Measurements from ENCODE around the gene PAM16.

PAM16 gene

DNA sequence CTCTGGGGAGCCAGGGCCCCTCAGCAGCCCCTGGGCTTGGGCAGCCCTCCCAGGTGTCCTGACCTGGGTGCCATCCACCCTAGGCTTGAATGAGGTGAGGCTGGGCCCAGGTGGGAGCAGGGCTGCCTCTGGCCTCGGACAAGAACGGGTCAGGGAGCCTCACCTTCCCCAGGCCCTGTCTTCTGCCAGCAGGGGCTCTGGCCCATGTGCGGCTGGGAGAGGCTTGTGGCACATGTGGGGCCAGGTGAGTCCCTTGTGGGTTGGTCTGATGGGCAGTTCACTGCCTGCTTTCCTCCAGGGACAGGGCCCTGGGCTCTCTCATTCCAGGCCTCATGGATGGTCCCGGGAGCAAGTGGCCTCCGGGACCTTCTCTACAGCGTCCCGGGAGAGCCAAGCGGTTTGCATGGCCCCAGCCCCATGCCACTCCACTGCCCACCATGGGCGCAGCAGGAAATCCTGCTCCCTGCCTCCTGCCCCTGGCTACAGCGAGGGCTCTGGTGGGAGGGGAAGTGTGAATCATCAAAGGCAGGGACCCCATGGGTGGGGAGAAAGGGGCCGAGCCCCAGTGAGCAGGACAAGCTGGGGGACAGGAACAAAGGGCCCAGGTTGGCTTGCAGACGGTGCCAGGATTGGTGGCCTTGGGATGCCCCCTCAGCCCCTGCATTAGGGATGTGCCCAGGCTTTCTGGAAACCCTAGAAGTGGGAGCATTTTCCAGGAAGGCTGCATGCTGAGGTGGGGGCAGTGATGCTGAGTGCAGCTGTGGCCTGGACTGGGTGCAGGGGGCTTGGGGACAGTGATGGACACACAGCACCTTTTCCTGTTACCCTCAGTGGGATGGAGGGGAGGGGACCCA, 32.7 kb upstream of the PAM16 start:
- DNase-seq (ENCODE audit: low spot score) (no peak), FAIRE-seq (no peak)

DNA sequence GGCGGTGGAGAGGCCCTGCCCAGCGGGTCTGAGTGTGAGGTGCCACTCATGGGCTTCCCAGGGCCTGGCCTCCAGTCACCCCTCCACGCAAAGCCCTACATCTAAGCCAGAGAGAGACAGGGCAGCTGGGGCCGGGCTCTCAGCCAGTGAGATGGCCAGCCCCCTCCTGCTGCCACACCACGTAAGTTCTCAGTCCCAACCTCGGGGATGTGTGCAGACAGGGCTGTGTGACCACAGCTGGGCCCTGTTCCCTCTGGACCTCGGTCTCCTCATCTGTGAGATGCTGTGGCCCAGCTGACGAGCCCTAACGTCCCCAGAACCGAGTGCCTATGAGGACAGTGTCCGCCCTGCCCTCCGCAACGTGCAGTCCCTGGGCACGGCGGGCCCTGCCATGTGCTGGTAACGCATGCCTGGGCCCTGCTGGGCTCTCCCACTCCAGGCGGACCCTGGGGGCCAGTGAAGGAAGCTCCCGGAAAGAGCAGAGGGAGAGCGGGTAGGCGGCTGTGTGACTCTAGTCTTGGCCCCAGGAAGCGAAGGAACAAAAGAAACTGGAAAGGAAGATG, 31.8 kb upstream of the PAM16 start:
- no peak for DNase-seq (ENCODE audit: low spot score)
- no peak for FAIRE-seq

DNA sequence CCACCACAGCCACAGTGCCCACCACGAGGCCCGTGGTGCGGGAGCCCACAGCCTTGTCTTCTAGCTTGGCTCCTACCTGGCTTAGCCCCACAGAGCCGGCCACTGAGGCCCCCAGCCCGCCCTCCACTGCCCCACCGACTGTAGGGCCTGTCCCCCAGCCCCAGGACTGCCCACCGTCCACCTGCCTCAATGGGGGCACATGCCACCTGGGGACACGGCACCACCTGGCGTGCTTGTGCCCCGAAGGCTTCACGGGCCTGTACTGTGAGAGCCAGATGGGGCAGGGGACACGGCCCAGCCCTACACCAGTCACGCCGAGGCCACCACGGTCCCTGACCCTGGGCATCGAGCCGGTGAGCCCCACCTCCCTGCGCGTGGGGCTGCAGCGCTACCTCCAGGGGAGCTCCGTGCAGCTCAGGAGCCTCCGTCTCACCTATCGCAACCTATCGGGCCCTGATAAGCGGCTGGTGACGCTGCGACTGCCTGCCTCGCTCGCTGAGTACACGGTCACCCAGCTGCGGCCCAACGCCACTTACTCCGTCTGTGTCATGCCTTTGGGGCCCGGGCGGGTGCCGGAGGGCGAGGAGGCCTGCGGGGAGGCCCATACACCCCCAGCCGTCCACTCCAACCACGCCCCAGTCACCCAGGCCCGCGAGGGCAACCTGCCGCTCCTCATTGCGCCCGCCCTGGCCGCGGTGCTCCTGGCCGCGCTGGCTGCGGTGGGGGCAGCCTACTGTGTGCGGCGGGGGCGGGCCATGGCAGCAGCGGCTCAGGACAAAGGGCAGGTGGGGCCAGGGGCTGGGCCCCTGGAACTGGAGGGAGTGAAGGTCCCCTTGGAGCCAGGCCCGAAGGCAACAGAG, 31.0 kb upstream of the PAM16 start:
- DNase-seq (ENCODE audit: low spot score): no peak
- no peak for FAIRE-seq

DNA sequence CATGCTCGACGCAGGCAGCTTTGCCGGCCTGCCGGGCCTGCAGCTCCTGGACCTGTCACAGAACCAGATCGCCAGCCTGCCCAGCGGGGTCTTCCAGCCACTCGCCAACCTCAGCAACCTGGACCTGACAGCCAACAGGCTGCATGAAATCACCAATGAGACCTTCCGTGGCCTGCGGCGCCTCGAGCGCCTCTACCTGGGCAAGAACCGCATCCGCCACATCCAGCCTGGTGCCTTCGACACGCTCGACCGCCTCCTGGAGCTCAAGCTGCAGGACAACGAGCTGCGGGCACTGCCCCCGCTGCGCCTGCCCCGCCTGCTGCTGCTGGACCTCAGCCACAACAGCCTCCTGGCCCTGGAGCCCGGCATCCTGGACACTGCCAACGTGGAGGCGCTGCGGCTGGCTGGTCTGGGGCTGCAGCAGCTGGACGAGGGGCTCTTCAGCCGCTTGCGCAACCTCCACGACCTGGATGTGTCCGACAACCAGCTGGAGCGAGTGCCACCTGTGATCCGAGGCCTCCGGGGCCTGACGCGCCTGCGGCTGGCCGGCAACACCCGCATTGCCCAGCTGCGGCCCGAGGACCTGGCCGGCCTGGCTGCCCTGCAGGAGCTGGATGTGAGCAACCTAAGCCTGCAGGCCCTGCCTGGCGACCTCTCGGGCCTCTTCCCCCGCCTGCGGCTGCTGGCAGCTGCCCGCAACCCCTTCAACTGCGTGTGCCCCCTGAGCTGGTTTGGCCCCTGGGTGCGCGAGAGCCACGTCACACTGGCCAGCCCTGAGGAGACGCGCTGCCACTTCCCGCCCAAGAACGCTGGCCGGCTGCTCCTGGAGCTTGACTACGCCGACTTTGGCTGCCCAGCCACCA, 30.2 kb upstream of the PAM16 start:
- DNase-seq (ENCODE audit: low spot score): no peak
- no peak for FAIRE-seq

DNA sequence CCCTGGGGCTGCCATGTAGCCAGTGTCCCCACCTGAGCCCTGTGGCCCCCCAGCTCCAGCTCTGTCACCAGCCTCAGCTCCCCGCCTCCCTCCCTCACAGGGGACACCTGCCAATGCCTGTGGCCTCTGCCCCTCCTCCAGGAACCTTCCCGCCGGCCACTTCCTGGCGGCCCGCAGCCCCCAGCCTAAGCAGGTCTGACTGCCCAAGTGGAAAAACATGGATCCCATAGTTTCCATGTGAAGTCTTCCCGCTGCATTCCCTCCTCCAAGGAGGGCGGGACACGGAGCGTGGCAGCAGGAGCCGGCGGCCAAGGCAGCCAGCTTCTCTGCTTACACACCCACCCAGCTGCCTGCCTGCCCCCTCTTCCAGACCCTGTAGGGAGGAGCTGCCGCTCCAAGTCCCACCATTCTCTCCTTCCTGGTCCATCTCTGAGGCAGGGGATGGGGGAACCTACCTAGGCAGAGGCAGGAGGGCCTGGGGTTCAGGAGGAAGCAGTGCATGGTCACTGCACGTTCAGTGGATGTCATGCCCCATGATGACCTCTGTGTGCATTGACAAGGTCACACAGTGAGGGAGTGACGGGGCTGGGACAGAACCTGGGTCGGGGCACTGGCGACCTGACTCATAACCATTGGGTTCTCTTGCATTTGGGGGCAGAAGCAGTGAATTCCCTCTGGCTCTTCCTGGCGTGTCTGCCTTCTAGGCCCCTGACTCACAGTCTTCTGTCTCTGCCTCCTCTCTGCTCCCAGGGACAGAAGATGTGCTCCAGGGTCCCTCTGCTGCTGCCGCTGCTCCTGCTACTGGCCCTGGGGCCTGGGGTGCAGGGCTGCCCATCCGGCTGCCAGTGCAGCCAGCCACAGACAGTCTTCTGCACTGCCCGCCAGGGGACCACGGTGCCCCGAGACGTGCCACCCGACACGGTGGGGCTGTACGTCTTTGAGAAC, 29.3 kb upstream of the PAM16 start:
- FAIRE-seq (no peak), DNase-seq (ENCODE audit: low spot score) (no peak)

DNA sequence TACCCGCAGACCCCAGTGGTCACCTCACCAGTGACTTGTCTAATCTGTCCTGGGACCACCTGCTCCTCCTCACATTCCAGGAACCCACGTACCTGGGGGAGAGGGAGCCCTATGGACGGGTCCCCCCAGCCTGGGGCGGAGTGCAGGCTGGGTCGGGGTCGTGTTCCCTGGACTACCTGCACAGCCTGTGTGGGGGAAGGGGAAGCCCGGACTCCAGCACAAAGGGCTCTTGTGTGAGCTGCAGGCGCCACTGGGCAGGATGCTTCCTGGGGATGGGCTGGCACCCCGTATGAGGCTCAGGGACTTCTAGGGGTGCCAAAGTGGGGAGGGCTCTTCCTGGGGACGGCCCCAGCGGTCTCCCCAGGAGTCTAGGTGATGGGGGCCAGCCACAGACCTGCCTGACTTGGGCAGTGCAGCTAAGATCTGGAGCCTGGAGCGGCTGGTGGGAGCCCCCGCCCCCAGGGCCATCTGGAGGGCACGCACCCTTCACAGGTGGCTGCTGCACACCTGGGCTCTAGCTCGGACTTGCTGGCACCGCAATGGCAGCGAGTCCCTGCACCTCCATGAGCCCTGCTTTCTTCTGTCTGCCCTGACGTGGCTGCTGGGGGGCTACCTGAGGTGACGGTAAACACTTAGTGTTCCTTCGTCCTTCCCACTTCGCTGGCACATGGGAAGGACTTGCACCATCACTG, 28.0 kb upstream of the PAM16 start:
- DNase-seq (ENCODE audit: low spot score) (no peak), FAIRE-seq (no peak)

DNA sequence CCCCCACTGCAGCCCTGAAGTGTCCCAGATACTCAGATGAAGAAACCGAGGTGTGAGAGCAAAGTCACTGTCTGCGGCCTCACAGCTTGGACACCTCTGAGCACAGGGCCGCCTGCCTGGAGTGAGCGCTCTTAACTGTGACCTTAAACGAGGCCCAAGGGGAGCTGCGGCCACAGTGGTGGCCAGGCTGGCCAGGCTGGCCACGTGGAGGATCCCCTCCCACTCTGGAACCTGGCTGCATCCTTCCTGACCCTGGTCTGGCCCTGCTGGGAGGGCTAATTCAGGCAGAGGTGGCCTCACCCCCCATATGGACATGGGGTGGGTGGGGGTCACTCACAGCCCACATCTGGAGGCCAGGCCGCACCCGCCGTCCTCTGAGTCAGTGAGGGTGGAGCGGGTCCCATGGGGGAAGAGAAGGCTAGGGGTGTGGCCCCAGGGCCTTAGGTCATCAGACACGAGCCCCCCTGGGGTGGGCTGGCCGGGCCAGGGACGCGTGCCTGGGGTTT, 27.1 kb upstream of the PAM16 start:
- no peak for FAIRE-seq
- DNase-seq (ENCODE audit: low spot score): no peak

DNA sequence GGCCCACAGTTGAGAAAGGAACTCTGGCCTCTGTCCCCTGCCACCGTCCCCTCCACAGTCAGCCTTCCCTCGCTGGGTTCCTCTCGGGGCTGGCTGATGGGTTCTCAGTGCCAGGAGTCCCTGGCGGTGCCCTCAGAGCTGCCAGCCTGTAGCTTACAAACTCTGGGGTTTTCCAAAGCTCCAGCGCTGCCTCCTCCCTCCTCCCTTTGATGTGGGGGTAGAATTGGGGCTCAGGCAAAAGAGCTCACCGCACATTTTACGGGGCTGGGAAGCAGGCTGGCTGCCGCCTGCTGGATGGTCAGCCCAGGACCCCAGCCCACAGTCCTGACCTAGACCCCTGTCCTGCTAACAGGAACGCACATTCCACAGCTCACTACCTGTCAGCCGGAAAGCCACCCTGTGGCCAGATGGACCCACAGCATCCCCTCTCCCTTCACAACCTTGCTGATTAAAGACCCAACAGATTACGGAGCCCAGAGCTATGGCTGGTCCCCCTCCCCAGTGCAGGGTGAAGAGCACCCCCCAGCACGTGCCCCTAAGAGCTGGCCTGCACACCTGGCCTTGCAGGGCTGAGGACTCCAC, 26.5 kb upstream of the PAM16 start:
- no peak for DNase-seq (ENCODE audit: low spot score)
- no peak for FAIRE-seq

DNA sequence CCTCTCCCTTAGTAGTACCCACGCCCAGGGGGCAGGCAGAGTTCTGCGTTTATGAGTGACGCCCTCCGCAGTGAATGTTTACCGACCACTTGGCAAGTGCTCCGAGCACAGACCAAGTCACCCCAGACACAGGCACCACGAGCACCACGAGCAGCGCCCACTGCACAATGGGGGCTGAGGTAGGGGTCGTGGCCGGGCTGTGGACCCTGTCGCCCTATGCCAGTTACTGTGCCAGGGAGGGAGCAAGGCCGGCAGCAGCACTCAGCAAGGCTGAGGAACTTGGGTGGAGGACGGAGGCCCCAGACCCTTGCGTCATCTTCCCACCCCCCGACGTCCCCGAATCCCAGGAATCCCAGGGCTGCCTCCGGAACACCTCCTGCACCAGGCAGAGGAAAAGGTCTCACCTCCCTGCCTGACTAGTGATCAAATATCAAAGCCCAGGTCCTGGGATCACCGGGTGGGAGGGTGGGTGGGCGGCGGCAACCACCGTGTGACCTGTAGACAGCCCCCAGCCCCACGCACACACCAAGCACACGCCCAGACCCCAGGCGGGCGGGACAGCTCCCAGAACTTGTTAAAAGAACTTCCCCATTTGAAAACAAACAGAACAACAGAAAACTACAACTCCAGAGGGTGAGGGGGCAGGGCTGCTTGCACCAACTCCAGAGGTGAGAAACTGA, 25.9 kb upstream of the PAM16 start:
- FAIRE-seq: no peak

DNA sequence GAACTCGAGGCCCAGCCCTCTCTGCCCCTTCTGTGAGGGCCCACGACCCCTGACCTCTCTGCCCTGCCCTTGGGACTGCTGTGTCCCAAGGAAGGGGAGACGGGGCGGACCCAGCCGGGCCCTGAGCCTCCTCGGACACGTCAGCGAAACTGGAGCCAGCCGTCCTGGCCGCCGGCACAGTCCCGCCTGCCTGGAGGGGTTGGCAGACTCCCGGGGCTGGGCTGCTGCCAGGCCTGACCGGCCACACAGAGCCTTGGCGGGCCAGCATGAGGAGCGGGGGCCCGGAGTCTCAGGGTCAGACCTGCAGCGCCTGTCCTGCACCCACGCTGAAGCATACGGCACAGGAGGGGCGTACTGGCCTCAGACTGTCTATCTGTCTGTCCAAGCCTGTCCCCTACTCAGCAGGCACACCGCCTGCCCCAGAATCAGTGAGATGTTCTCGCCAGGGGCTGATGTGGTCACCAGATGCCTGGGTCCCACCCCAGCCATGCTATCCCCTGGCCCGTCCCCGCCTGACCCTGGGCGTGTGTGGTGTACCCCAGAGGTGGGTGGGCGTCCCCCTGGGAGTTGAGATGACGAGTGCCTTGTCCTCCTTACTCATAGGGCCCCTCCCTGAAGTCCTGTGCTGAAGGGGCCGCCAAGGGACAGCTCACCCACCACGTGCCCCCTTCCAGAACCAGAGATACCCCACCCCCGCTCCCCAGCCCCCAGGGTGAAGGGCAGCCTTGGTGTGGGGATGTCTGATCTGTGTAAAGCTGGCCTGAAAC, 25.2 kb upstream of the PAM16 start:
- FAIRE-seq (no peak), DNase-seq (ENCODE audit: low spot score) (no peak)

More for the DNA sequence above, 25.9 kb upstream of the PAM16 start:
- no peak for DNase-seq (ENCODE audit: low spot score)

DNA sequence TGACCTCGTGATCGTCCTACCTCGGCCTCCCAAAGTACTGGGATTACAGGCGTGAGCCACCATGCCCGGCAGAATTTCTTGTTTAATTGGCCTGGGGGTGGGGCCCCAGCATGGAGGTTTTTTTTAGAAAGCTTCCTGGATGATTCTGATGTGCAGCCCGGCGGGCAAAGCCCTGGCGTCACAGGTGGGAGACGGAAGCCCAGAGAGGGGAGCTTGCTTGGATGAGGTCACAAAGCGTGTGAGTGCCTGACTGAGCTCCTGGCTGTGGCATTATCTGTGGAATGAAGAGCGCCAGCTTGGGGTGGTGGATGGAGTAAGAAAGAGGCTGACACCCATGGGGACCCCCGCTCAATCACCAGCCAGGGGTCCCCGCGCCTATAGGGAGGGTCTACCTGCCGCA, 24.6 kb upstream of the PAM16 start:
- FAIRE-seq (no peak), DNase-seq (ENCODE audit: low spot score) (no peak)

DNA sequence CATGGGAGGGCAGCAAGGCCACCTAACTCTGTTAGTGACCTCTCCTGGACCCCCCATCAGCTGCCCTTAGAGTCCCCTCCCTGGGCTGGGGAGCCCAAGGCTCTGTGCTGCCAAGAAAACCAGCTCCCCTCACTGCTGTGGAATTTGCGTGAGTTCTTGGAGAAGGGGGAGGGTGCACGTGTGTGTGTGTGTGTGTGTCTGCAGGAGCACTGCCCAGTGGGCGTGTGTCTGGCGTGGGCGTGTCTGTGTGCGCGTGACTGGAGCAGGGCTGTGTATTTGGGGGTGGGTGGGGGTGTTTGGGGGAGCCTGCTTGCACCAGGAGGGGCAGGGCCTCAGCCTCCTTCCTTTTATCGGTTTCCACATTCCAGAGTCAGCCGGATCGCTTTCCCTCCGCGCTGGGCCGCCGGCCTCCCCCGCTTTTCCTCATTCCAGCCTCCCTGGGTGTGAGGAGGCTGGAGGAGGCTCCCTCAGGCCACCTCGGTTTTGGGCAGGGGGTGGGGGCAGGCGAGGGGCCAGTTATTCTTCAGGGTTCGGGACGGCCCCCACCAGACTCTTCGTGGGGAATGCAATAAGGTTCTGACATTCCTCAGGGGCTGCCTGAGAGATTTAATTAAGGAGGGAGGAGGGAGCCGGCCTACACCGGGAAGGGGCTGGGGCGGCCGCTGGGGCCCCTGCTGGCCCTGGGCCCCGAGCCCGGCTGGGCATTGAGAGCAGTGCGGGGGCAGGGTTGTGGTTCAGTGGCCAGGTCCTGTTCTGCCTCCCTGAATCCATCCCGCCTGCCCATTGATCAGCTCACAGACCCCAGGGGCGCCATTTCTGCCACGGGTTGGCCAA, 23.0 kb upstream of the PAM16 start:
- FAIRE-seq: no peak
- peak; percentile 49 for DNase-seq (ENCODE audit: low spot score)

DNA sequence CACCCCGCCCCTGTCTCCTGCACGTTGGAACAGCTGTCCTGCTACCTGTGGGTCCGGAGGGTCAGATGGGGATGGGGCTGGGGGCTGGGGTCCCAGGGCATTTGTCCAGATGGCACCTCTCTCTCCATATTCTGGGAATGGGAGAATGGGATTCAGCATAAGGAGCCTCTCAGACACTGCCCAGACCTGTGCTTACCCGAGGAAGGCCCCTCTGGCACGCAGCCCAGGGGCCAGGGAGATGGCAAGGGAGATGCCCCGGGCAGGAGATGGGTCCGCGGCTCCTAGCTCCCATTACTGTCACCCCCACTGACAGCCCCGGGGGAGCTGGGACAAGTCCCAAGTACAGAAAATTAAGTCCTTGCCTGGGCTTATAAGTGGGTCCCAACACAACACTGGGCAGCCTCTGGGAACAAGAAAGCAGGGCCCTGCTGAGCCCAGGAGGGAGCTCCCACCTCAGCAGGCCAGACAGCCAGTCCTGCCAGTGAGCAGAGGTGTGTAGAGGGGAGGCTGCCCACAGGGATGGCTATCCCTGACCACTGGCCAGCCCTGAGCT, 22.3 kb upstream of the PAM16 start:
- no peak for FAIRE-seq
- no peak for DNase-seq (ENCODE audit: low spot score)

DNA sequence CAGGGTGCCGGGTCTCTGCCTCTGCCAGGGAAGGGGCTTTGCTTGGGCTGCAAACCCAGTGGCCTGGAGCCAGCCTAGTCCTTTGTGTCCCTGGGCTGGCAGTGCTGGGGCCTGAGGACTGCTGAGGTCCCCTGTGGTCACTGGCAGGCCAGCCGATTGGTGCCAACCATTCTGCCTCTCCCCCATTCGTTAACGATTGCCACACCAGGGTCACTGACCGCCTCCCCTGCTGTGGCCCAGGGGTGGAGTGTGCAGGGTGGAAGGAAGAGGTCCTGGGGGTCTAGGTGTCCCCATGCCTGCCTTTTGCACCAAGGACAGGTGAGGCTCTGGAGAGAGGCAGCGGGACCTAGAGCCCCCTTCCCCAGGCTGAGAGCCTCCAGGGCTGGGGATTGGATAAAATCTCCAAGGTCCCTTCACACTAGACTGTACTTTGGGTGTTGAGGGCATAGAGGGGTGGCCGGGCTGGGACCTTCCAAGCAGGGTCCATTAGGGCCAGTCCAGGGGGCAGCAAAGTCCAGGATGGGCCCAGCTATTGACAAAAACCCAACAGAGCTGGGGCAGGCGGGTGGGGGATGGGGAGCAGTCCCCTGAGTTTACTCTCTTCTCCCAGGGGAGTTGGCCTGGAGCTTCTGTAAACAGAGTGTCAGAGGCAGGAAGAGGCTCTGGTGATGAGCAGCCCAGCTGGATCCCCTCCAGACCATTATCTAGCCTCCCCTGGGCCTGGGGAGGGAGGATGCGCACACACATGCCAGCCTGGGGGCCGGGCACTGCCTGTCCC, 21.6 kb upstream of the PAM16 start:
- FAIRE-seq: peak; percentile 75
- DNase-seq (ENCODE audit: low spot score): peak; percentile 64

DNA sequence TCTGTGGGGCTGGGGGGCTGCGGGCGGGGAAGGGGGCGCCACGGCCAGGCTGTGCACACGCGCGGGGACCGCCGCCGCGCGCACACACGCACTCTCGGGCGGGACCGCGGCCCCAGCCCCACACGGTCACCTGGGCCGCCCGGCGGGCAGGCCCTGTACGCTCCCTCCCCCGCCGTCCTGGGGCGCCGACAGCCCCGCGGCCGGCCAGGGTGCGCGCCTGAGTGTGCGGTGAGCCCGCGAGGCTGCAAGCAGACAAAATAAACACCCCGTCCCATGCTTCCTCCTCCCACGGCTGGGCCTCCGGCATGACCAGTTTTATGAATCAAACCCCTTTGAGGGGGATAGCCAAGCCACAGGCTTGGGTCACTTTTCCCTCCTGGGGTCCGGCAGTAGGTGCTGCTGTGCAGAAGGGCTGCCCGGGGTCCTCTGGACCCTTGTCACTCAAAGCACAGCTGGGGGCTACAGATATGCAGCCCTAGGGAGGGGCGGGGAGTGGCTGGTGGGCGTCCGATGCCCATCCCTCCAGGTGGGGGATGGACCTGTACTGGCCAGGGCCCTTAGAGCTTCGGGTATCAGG, 21.0 kb upstream of the PAM16 start:
- DNase-seq (ENCODE audit: low spot score) (peak; percentile 24), FAIRE-seq (no peak)

Data from RCC 7860 (cell line).